Heart left ventricle (tissue), 13 donors: ENCODE measurements around the gene GAMT.

Experiments used
- CTCF ChIP-seq, 12 donors: fragments of 200-600 bp; sonication (generic) in 4 of 12; IDR thresholded peaks; one replicate each; pipeline versions ENCODE4 v1.5.0 to v1.8.0; 2018 to 2022; ENCODE audit warnings: antibody characterized with exemption in 12 of 12, mild to moderate bottlenecking in 5 of 12
- POLR2A ChIP-seq, 2 donors: fragments of 450-650 bp; IDR thresholded peaks; one replicate each; pipeline ENCODE4 v1.6.1; 2017; ENCODE audit warnings: antibody characterized with exemption in 2 of 2, mild to moderate bottlenecking in 2 of 2, moderate library complexity in 2 of 2
- donor health status: ischemic (EF 13 %, LVEDD 7.1; RV severe dilation, severe dysfunction).
- donor health status: DM: no; HTN: yes; CAD: no.
- donor health status: DM: no; HTN: no; CAD: no.
- donor health status: ischemic (EF 25% LVEDD 6.9; RV normal size, moderate dysfunction).
- donor health status: ischemic (EF 25% LVEDD 5.7; RV mildly dilated, moderate dysfunction).
- donor health status: ischemic (EF 35%, LVEDD 5.7; RV mildly dilated, moderate dysfunction).
- donor health status: nonischemic (EF 11% LVEDD 7.7; RV severe dilation, severe dysfunction).
- donor health status: DM: yes; HTN: yes; CAD: no.
- donor health status: PGD.
- donor health status: ischemic (EF 29% LVEDD 5.4; RV normal size, mild dysfunction).
- donor health status: nonischemic (EF 23%, LVEDD 6.1; RV moderate dilation, normal function).

- TF ChIP-seq POLR2A (IDR thresholded peaks at IDR 0.05) (no peak), CTCF (IDR thresholded peaks at IDR 0.05) (no peak)
Measured at GRCh38 chr19:1402411-1403070, 1.2 kb upstream of the GAMT start.
